Panc1 (cell line): ENCODE results near the gene MTFR1L. TPM values are rescaled to one million over a fixed set of nuclear protein-coding genes. Genes with fewer than 3 reads are reported as not detected.

ENCODE experiments used
- ATAC-seq: fragments of 200-7000 bp; cut with Tn5 transposase; 2 replicates; pipeline ENCODE4 v1.9.1; 2020; ENCODE audit warnings: mild to moderate bottlenecking, moderate library complexity
- BruUV-seq: library from RNA; stranded (reverse); fragments of 400-500 nt; replicated peaks from 2 replicates; lab custom pipeline; 2021; lab: Mats Ljungman, UMichigan
- CTCF ChIA-PET: fragments of 300-600 bp; sonication (Branson Sonifier 250); formaldehyde crosslinking; loops from one replicate; lab custom pipeline; 2022; ENCODE audit warnings: antibody characterized with exemption; lab: Charles Lee
- POLR2A ChIA-PET: fragments of 300-600 bp; sonication (Branson Sonifier 250); formaldehyde crosslinking; loops from one replicate; lab custom pipeline; 2022; ENCODE audit warnings: antibody characterized with exemption; lab: Charles Lee
- DNase-seq: peaks from one replicate; pipeline ENCODE4 v3.0.0-alpha.2; 2010; ENCODE audit warnings: low read depth, low spot score
- H3K27ac ChIP-seq: 2 replicates; pipeline ENCODE4 v1.5.1; 2011; ENCODE audit warnings: mild to moderate bottlenecking, low read length, inconsistent platforms
- H3K27me3 ChIP-seq: fragments of 200-500 bp; sonication (Bioruptor generic); 2 replicates; pipeline ENCODE4 v1.6.0; 2014; ENCODE audit warnings: low read length, inconsistent platforms; ENCODE audit not compliant: control insufficient read depth, insufficient read depth
- H3K36me3 ChIP-seq: fragments of 200-500 bp; sonication (Bioruptor generic); 2 replicates; pipeline ENCODE4 v1.5.1; 2014; ENCODE audit warnings: inconsistent platforms, mild to moderate bottlenecking, low read length, moderate library complexity; ENCODE audit not compliant: control insufficient read depth, insufficient read depth
- H3K4me1 ChIP-seq: 2 replicates; pipeline ENCODE4 v1.5.1; 2011; ENCODE audit warnings: inconsistent platforms, mild to moderate bottlenecking, low read length, moderate library complexity; ENCODE audit not compliant: control insufficient read depth, insufficient read depth
- H3K4me3 ChIP-seq, 2 experiments: 2 replicates each; pipeline ENCODE4 v1.5.1; 2011 to 2012; ENCODE audit warnings: low read depth in 2 of 2, low read length in 2 of 2, mild to moderate bottlenecking in 2 of 2, inconsistent platforms in 1 of 2, moderate library complexity in 1 of 2
- H3K9me3 ChIP-seq: fragments of 200-500 bp; sonication (Bioruptor generic); 2 replicates; pipeline ENCODE4 v1.5.1; 2014; ENCODE audit warnings: low read depth, mild to moderate bottlenecking, inconsistent platforms, low read length, moderate library complexity; ENCODE audit not compliant: control insufficient read depth, insufficient read depth
- CTCF ChIP-seq: fragments of 450-650 bp; IDR thresholded peaks from 2 replicates; pipeline ENCODE4 v1.5.1; 2017; ENCODE audit warnings: mild to moderate bottlenecking
- POLR2AphosphoS5 ChIP-seq: IDR thresholded peaks from 2 replicates; pipeline ENCODE4 v1.6.1; 2012; ENCODE audit warnings: mild to moderate bottlenecking, low read depth, low read length, moderate library complexity
- REST ChIP-seq, 2 experiments: IDR thresholded peaks; 2 replicates each; pipeline ENCODE4 v1.6.1; 2011 to 2012; ENCODE audit warnings: low read depth in 2 of 2, control low read depth in 1 of 2, low read length in 1 of 2, mild to moderate bottlenecking in 1 of 2, moderate library complexity in 1 of 2; ENCODE audit not compliant: insufficient read depth in 1 of 2
- SIN3A ChIP-seq: IDR thresholded peaks from 2 replicates; pipeline ENCODE4 v1.6.1; 2012; ENCODE audit warnings: low read depth, mild to moderate bottlenecking, low read length, moderate library complexity, borderline replicate concordance; ENCODE audit not compliant: insufficient read depth
- TCF7L2 ChIP-seq: IDR thresholded peaks from 2 replicates; pipeline ENCODE4 v1.6.1; 2011; ENCODE audit warnings: mild to moderate bottlenecking, low read depth, low read length, inconsistent platforms
- in situ Hi-C: cut with HindIII; loops from 2 replicates; pipeline ENCODE4 v1.10.0; 2016; ENCODE audit warnings: low sequenced_read_pairs, low pct_unique_long_range_greater_than_20kb
- intact Hi-C: fragments of 100-400 bp; cut with micrococcal nuclease; formaldehyde crosslinking; loops from one replicate; pipeline ENCODE4 v1.10.0; 2022; ENCODE audit not compliant: unreplicated experiment
- total RNA-seq: library from RNA; stranded (reverse); gene quantifications from one replicate; pipeline ENCODE4 v1.2.1, GENCODE V29; 2021; ENCODE audit not compliant: unreplicated experiment

The MTFR1L gene
- total RNA-seq, 1 experiment from 2014 or later = 68.5 TPM

- H3K9me3 ChIP-seq = no peaks in the 10 kb centered on the region
- H3K4me1 ChIP-seq = peaks cover 14% of the 10 kb centered on the region
- TF ChIP-seq CTCF = no peak
- TF ChIP-seq TCF7L2 = no peak
- TF ChIP-seq REST (IDR thresholded peaks at IDR 0.05; ENCODE audit: insufficient read depth in 1 of 2, low read depth in 2 of 2, low read length in 1 of 2) = no peak
- no peak for TF ChIP-seq SIN3A
- no peak for TF ChIP-seq POLR2AphosphoS5
- in situ Hi-C loops (no loop called here), intact Hi-C loops (no loop called here)
- no peaks in the 10 kb centered on the region for H3K36me3 ChIP-seq
- H3K4me3 ChIP-seq = no peak overlapping the region
- CTCF ChIA-PET = no interaction called here
- POLR2A ChIA-PET = no interaction called here
- DNase-seq (no peak), ATAC-seq (no peak)
- 0 out of 2 replicates have a peak overlapping the region, but pooled peaks have one; percentile 6 for H3K27ac ChIP-seq
- H3K27me3 ChIP-seq = no peaks in the 10 kb centered on the region
- BruUV-seq = no TSS peak
Measured at GRCh38 chr1:25880518-25880917, 60.8 kb downstream of the MTFR1L start.

DNA sequence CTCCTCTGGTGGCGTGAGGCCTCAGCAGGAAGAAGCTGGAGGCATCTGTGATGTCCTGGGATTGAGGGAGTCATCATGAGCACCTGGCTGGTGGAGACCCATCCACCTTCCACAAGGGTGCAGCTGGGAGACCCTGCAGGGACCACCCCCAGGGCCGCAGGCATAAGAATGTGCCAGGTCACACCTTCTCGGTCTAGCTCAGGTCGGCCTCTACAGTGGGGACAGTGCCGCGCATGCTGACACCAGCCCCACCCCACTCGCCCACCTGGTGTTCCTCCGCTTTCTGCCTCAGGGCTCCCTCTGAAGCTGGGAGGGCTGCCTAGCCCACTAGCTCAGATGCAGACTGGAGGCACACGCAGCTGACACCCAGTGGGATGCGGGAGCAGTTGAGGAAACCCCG is 61.5 kb downstream of the MTFR1L start:
- in situ Hi-C loops = no loop called here
- peaks cover 10% of the 10 kb centered on the region for H3K4me1 ChIP-seq
- H3K27ac ChIP-seq = no peak overlapping the region; the same call in 1 of the 2 replicates
- no TSS peak for BruUV-seq
- TF ChIP-seq POLR2AphosphoS5 = no peak
- no peak for TF ChIP-seq TCF7L2
- no peak for TF ChIP-seq CTCF
- TF ChIP-seq REST (IDR thresholded peaks at IDR 0.05; ENCODE audit: insufficient read depth in 1 of 2, low read depth in 2 of 2, low read length in 1 of 2) = no peak
- TF ChIP-seq SIN3A = no peak
- H3K4me3 ChIP-seq = no peak overlapping the region
- ATAC-seq (no peak), DNase-seq (no peak)
- no peaks in the 10 kb centered on the region for H3K27me3 ChIP-seq
- H3K9me3 ChIP-seq = no peaks in the 10 kb centered on the region
- intact Hi-C loops = no loop called here
- H3K36me3 ChIP-seq = no peaks in the 10 kb centered on the region
- CTCF ChIA-PET = no interaction called here
- POLR2A ChIA-PET = no interaction called here

Other genes with a start within 250 kb of the MTFR1L start
- gene MAN1C1, start 203.2 kb upstream of the MTFR1L start, total RNA-seq = 1.5 TPM
- gene SELENON, start 19.8 kb upstream of the MTFR1L start, total RNA-seq = 57.2 TPM
- 12.2 TPM for gene AUNIP, start 39.5 kb downstream of the MTFR1L start, total RNA-seq
- 30.9 TPM for gene PAQR7, start 55.8 kb downstream of the MTFR1L start, total RNA-seq
- 316 TPM for gene STMN1, start 86.5 kb downstream of the MTFR1L start, total RNA-seq
- gene PAFAH2, start 178.1 kb downstream of the MTFR1L start, total RNA-seq = 8.5 TPM
- 0.10 TPM for gene EXTL1, start 201.8 kb downstream of the MTFR1L start, total RNA-seq
- 0.23 TPM for gene SLC30A2, start 226.2 kb downstream of the MTFR1L start, total RNA-seq
- not detected for gene TRIM63, start 247.7 kb downstream of the MTFR1L start, total RNA-seq